ENCODE results near the gene CHI3L2. TPM values are rescaled to one million over a fixed set of nuclear protein-coding genes. Genes with fewer than 3 reads are reported as not detected.

CHI3L2 gene
- polyA plus RNA-seq, 1 donor from 2014 or later, result not detected

- Histone ChIP-seq H3K4me2 (ENCODE audit: low read length) (no peak overlapping the region), H4K20me1 (ENCODE audit: insufficient read depth) (no peaks in the 10 kb centered on the region), H3K27me3 (ENCODE audit: insufficient read depth, low read depth, low read length) (no peaks in the 10 kb centered on the region), H3K4me3 (ENCODE audit: low read length) (no peak overlapping the region), H3K79me2 (replicated peaks; ENCODE audit: insufficient read depth, low read length) (no peaks in the 10 kb centered on the region), H3K9me3 (ENCODE audit: low read length) (no peaks in the 10 kb centered on the region), H3K27ac (ENCODE audit: low read length) (no peak overlapping the region), H2AFZ (ENCODE audit: low read depth, low read length) (no peak overlapping the region), H3K9ac (ENCODE audit: low read length) (no peak overlapping the region), H3K36me3 (ENCODE audit: insufficient read depth, low read length) (no peaks in the 10 kb centered on the region), H3F3A (ENCODE audit: insufficient read depth, low read length, poor library complexity, severe bottlenecking) (no peaks in the 10 kb centered on the region), H3K9me2 (ENCODE audit: insufficient read depth, low read length) (no peaks in the 10 kb centered on the region)
- TF ChIP-seq TAF1 (IDR thresholded peaks at IDR 0.05; ENCODE audit: low read depth) (no peak), EP300 (conservative IDR thresholded peaks at IDR 0.05; ENCODE audit: poor library complexity, severe bottlenecking) (no peak), RAD21 (conservative IDR thresholded peaks at IDR 0.05) (no peak), REST (IDR thresholded peaks at IDR 0.05; ENCODE audit: borderline replicate concordance) (no peak), EZH2 (IDR thresholded peaks at IDR 0.05; ENCODE audit: borderline replicate concordance, insufficient read depth, low read length, poor library complexity, severe bottlenecking) (no peak), POLR2AphosphoS5 (IDR thresholded peaks at IDR 0.05) (no peak), SMC3 (conservative IDR thresholded peaks at IDR 0.05; ENCODE audit: poor library complexity) (no peak), CTCF (IDR thresholded peaks at IDR 0.05; ENCODE audit: poor library complexity, severe bottlenecking) (no peak), MXI1 (conservative IDR thresholded peaks at IDR 0.05; ENCODE audit: poor library complexity, severe bottlenecking) (no peak)
Observed at GRCh38 chr1:111212634-111213335, 14.7 kb upstream of the CHI3L2 start.

GRCh38 chr1:111213412-111213811 is 14.1 kb upstream of the CHI3L2 start:
- Histone ChIP-seq H3F3A (ENCODE audit: insufficient read depth, low read length, poor library complexity, severe bottlenecking) (no peaks in the 10 kb centered on the region), H3K27me3 (ENCODE audit: insufficient read depth, low read depth, low read length) (no peaks in the 10 kb centered on the region), H3K36me3 (ENCODE audit: insufficient read depth, low read length) (no peaks in the 10 kb centered on the region), H3K4me2 (ENCODE audit: low read length) (no peak overlapping the region), H3K9ac (ENCODE audit: low read length) (no peak overlapping the region), H3K4me3 (ENCODE audit: low read length) (no peak overlapping the region), H3K9me3 (ENCODE audit: low read length) (no peaks in the 10 kb centered on the region), H3K79me2 (replicated peaks; ENCODE audit: insufficient read depth, low read length) (no peaks in the 10 kb centered on the region), H2AFZ (ENCODE audit: low read depth, low read length) (no peak overlapping the region), H3K27ac (ENCODE audit: low read length) (no peak overlapping the region), H3K9me2 (ENCODE audit: insufficient read depth, low read length) (no peaks in the 10 kb centered on the region), H4K20me1 (ENCODE audit: insufficient read depth) (no peaks in the 10 kb centered on the region)
- TF ChIP-seq CTCF (IDR thresholded peaks at IDR 0.05; ENCODE audit: poor library complexity, severe bottlenecking) (no peak), EP300 (conservative IDR thresholded peaks at IDR 0.05; ENCODE audit: poor library complexity, severe bottlenecking) (no peak), SMC3 (conservative IDR thresholded peaks at IDR 0.05; ENCODE audit: poor library complexity) (no peak), EZH2 (IDR thresholded peaks at IDR 0.05; ENCODE audit: borderline replicate concordance, insufficient read depth, low read length, poor library complexity, severe bottlenecking) (no peak), POLR2AphosphoS5 (IDR thresholded peaks at IDR 0.05) (no peak), TAF1 (IDR thresholded peaks at IDR 0.05; ENCODE audit: low read depth) (no peak), RAD21 (conservative IDR thresholded peaks at IDR 0.05) (no peak)
